ENCODE data around the gene ASCL5. TPM values are rescaled to one million over a fixed set of nuclear protein-coding genes. Genes with fewer than 3 reads are reported as not detected.

Gene ASCL5
- total and polyA plus RNA-seq, 12 donors: 0.10 TPM; not detected in 11

- 38 to 100% (median 90%) methylated on average over 2 to 5 of the region's 5 CpGs for WGBS, 4 donors
- no peak overlapping the region for H3K4me3 ChIP-seq
- H3K4me1 ChIP-seq (replicated peaks in 1 of 2): no peaks in the 10 kb centered on the region
- no peak for TF ChIP-seq CTCF (IDR thresholded peaks at IDR 0.05)
- no peak for TF ChIP-seq POLR2A (IDR thresholded peaks at IDR 0.05)
- no peak overlapping the region for H3K27ac ChIP-seq
- H3K36me3 ChIP-seq (replicated peaks in 1 of 2): no peaks in the 10 kb centered on the region
- H3K9me3 ChIP-seq (replicated peaks in 1 of 3): no peaks in the 10 kb centered on the region
- intact Hi-C loops (cut with DNase I): no loop called here
- no peaks in the 10 kb centered on the region for H3K27me3 ChIP-seq
- DNase-seq: no peak
Measured at GRCh38 chr1:201074018-201074417, 53.0 kb downstream of the ASCL5 start.

GRCh38 chr1:201072922-201073321, 54.1 kb downstream of the ASCL5 start:
- no peaks in the 10 kb centered on the region for H3K4me1 ChIP-seq (replicated peaks in 1 of 2)
- H3K9me3 ChIP-seq (replicated peaks in 1 of 3): no peaks in the 10 kb centered on the region
- intact Hi-C loops (cut with DNase I): no loop called here
- DNase-seq: peak in 4 of 7 donors; percentile 2 to 52 (median 30)
- 65 to 79% (median 72%) methylated on average over 4 to 6 of the region's 6 CpGs for WGBS, 4 donors
- no peak for TF ChIP-seq POLR2A (IDR thresholded peaks at IDR 0.05)
- no peak for TF ChIP-seq CTCF (IDR thresholded peaks at IDR 0.05)
- H3K27me3 ChIP-seq: no peaks in the 10 kb centered on the region
- no peaks in the 10 kb centered on the region for H3K36me3 ChIP-seq (replicated peaks in 1 of 2)
- no peak overlapping the region for H3K4me3 ChIP-seq
- no peak overlapping the region for H3K27ac ChIP-seq

GRCh38 chr1:201072149-201072548, 54.8 kb downstream of the ASCL5 start:
- TF ChIP-seq POLR2A (IDR thresholded peaks at IDR 0.05) (no peak), CTCF (IDR thresholded peaks at IDR 0.05) (no peak)
- H3K27me3 ChIP-seq: no peaks in the 10 kb centered on the region
- 61 to 79% (median 75%) methylated on average over 5 of the region's 5 CpGs for WGBS, 4 donors
- intact Hi-C loops (cut with DNase I): no loop called here
- DNase-seq: no peak
- H3K9me3 ChIP-seq (replicated peaks in 1 of 3): no peaks in the 10 kb centered on the region
- H3K36me3 ChIP-seq (replicated peaks in 1 of 2): no peaks in the 10 kb centered on the region
- H3K4me1 ChIP-seq (replicated peaks in 1 of 2): no peaks in the 10 kb centered on the region
- no peak overlapping the region for H3K27ac ChIP-seq
- H3K4me3 ChIP-seq: no peak overlapping the region

- no peaks in the 10 kb centered on the region for H3K36me3 ChIP-seq (replicated peaks in 1 of 2)
- H3K27me3 ChIP-seq: no peaks in the 10 kb centered on the region
- WGBS, 4 donors: 79 to 93% (median 90%) methylated on average over 1 to 3 of the region's 3 CpGs
- no peak for DNase-seq
- intact Hi-C loops (cut with DNase I): no loop called here
- no peak overlapping the region for H3K4me3 ChIP-seq
- H3K9me3 ChIP-seq (replicated peaks in 1 of 3): no peaks in the 10 kb centered on the region
- H3K4me1 ChIP-seq (replicated peaks in 1 of 2): no peaks in the 10 kb centered on the region
- H3K27ac ChIP-seq: no peak overlapping the region
- TF ChIP-seq CTCF (IDR thresholded peaks at IDR 0.05) (no peak), POLR2A (IDR thresholded peaks at IDR 0.05) (no peak)
Measured at GRCh38 chr1:201069636-201070035, 57.3 kb downstream of the ASCL5 start.

Data from adrenal gland (tissue), 12 donors.